OCI-LY1 (cell line): ENCODE results near the gene MYO1E.

Experiments
- CTCF ChIP-seq: fragments of 200-600 bp; sonication (generic), shearing (Covaris generic); IDR thresholded peaks from 2 replicates; pipeline ENCODE4 v1.5.1; 2017; ENCODE audit warnings: mild to moderate bottlenecking, antibody characterized with exemption, low read length, moderate library complexity, mixed read lengths
- EZH2 ChIP-seq: fragments of 200-600 bp; sonication (generic), shearing (Covaris generic); IDR thresholded peaks from 2 replicates; pipeline ENCODE4 v1.8.0; 2017; ENCODE audit warnings: borderline replicate concordance, mixed run types, mild to moderate bottlenecking, antibody characterized with exemption, low read length, moderate library complexity, mixed read lengths

- no peak for TF ChIP-seq CTCF
- TF ChIP-seq EZH2 = no peak
These were observed 224.4 kb downstream of the MYO1E start for GRCh38 chr15:59148153-59148833.
